GM19239 (cell line): Measurements from ENCODE around the gene ASIC3.
A peak's percentile ranks its signal among the peaks of the same experiment; 100 is the strongest.

Experiments used
- DNase-seq: peaks from one replicate; pipeline ENCODE4 v3.0.0; 2011; ENCODE audit warnings: low spot score; ENCODE audit not compliant: insufficient read length
- FAIRE-seq: peaks from 2 replicates; lab custom pipeline; 2011; peaks lifted over from hg19 to GRCh38; lab: Jason Lieb, UNC

ASIC3 gene

GRCh38 chr7:151082141-151083070, 34.1 kb downstream of the ASIC3 start:
- no peak for DNase-seq

DNA sequence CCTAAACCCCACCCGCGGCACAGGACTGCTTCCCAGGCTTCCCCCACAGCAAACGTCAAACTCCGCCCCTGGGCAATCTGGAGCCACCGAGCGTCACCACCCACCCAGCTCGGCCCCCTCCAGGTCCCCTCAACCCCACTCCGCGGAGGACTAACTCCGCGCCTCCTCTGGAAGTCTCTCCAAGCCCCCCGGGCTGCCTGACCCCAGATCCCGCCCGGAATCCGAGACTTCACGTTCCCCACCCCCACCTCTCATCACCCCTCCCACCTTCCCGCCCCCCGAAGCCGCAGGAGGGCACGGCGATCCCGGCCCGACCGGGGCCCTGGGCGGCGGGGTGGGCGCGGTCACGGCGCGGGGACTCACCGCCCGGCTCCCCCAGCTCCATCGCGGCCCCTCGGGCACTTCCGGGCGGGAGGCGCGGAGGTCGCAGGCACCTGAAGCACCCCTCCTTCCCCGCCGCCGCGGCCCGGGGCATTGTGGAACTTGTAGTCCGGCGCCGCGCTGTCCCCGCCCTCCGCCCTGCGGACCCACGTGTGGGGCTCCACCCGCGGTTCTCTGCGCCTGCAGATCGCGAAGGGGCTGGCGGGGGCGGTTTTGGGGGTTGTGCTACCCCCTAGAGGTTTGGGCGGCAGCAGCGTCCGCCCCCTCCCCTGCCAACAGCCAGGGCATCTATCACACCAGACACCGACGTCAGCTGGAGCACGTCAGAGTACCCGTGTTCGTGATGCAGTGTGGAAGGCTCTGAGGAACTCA, 34.9 kb downstream of the ASIC3 start, which contains the start of gene TMUB1:
TSS of gene TMUB1 (minus strand) at position 423 of the 753 bp plus-strand sequence. CDS start 930 bp downstream, outside the sequence.
- DNase-seq (peak; percentile 77), FAIRE-seq (peak; percentile 73)

More at GRCh38 chr7:151082141-151083070, 34.1 kb downstream of the ASIC3 start:
- FAIRE-seq: peak; percentile 53

DNA sequence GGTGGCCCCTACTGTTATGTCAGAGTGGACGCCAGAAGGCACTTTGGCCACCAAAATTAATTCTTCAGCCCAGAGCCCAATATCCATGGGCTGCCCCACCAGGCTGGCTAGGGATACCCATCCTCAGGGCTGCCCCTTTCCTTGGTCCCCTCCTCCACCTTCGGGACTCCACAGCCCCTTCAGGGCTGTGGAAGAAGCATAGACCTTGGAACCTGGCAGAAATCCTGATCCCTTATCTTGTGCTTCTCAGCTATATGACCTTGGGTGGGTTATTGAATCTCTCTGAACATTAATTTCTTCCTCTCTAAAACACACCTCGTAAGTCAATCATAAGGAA, 35.5 kb downstream of the ASIC3 start:
- DNase-seq: no peak
- no peak for FAIRE-seq

GRCh38 chr7:151085329-151085690, 37.0 kb downstream of the ASIC3 start:
- DNase-seq (no peak), FAIRE-seq (no peak)

GRCh38 chr7:151085691-151086620, 37.6 kb downstream of the ASIC3 start, which contains the start of gene AGAP3:
Gene AGAP3 (plus strand): TSS chr7:151086475. CDS start chr7:151086742, 267 bp downstream.
- peak; percentile 94 for DNase-seq

GRCh38 chr7:151086802-151087244, 38.5 kb downstream of the ASIC3 start:
- no peak for FAIRE-seq
- peak; percentile 48 for DNase-seq

More at GRCh38 chr7:151085691-151086620, 37.6 kb downstream of the ASIC3 start, which contains the start of gene AGAP3:
- FAIRE-seq: peak; percentile 53

- peak; percentile 51 for DNase-seq
Measured at GRCh38 chr7:151087245-151088018, 39.1 kb downstream of the ASIC3 start.

GRCh38 chr7:151088019-151088855, 39.9 kb downstream of the ASIC3 start:
- DNase-seq: no peak
- no peak for FAIRE-seq

More at GRCh38 chr7:151087245-151088018, 39.1 kb downstream of the ASIC3 start:
- FAIRE-seq: peak; percentile 51

DNA sequence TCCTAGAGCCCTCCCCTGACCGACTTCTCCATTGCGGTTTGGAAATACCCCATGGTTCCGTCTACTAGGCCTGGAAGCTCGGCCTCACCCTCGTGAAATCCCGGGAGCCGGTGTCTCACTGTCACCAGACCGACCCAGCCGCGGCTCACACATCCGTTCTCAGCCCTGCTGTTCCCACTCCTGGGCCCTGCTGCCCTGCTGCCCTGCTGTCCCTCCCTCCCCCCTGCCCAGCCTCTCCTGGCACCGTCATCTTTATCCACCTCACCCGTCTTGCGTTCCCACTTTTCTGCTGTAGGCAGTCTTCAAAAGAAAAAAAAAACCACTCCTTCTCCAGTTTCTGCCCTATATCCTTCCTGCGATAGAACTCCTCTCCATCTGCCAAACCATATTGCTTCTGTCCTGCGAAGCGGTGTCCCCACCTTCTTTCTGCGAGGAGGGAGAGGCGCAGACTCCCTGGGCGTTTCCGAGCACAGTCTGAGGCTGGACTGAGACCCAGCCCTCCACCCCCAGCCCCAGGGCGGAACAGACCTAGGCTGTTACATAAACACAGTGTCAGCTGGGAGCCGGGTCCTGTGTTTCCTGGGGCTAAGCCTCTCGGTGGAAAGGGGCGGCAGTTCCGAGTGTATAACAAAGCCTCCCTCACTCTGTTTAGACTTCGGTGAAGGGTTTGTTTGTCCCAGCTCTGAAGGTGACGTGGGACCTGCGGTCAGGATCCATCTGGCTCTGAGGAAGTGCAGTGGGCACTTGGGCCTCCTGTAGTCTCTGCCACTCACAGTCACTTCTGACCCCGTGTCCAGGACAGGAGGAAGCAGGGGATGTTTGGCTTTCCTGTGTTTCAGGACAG, 40.7 kb downstream of the ASIC3 start:
- DNase-seq (no peak), FAIRE-seq (no peak)

DNA sequence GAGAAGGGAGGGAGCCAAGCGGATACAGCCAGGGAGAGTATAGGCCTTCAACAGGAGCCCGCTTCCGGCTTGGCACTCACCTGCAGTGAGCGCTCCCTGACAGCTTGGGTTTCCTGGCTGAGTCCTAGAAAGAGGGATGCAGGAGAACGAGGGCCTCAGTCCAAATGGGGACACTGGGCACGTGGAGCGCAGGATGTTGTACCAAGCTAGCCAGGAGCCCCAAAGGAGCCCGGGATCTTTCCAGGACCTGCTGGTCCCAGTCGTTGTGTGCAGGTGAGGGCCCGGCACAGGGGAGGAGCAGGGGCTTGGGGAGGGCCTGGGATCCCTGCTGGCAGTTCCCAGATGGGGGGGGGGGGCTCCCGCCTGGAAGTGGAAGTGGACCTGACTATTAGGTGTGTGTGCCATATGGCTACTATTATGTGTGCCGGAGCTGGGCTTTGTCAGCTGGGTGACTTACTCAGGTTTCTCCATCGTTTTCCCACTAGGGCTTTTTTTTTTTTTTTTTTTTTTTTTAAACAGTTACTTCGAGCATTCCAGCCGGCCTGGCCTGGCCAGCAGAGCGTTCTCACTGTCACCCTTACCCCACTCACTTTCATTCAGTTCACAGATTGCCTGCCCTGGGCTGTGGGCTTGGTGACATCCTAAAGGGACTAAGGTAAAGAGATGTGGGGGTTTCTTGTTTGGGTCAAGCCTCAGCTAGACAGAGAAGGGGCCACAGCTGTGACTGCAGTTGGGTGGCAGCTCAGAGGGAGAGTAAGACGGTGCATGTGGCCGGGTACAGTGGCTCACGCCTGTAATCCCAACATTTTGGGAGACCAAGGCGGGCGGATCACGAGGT, 41.8 kb downstream of the ASIC3 start:
- DNase-seq: no peak
- no peak for FAIRE-seq

- no peak for FAIRE-seq
- DNase-seq: no peak
Measured at GRCh38 chr7:151091003-151091402, 42.7 kb downstream of the ASIC3 start.

DNA sequence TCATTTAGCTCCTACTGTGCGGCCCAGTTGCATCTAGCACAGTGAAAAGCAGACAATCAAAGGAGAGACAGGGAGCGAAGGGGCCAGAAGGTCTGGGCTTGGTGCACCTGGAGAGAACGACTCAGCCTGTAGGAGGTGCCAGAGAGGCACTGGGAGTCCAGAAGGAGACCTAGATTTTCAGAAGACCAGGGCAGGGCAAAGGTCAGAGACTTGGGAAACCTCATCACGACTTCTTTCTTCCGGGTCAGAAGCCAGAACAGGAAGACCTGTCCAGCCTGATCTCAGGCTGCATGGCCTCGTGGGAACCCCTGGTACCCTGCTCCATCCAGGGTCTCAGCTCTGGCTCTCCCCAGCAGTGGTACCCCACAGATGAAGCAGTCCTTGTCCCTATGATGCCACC, 43.1 kb downstream of the ASIC3 start:
- FAIRE-seq (no peak), DNase-seq (no peak)

DNA sequence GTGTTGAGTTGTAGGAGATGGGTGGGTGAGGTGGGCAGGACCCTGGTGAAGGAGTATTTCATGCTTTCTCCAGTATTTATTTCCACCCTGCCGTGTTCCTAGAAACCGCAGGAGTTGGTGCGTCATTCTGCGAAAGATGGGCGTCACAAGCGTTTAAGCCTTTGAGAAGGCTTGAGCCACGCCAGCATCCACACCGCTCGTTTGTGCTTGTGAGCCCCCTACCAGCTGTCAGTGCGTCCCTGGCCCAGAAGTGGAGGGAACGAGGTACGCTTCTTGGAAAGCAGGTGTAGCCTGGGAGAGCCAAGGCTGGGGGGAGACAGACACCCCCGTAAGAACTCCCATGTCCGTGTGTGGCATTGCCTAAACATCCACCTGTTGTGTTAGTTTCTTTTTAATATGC, 43.7 kb downstream of the ASIC3 start:
- DNase-seq (no peak), FAIRE-seq (no peak)

DNA sequence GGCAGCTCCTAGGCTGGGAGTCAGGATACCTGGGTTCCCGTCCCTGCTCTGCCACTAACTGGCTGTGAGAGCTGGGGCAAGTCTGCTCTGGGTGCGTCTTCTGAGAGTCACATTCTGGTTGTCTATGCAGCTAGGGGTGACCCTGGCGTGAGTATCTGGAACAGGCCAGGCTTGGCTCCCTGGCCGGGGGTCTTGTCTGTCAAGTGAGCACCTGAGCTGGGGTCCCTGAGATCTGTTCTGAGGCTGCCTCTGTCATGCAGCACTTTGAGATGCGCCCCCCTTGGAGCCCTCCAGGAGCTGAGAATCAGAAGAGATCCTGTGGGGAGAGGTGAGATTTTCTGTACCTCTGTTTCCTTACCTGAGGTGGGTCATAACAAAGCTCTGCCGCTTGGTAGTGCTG, 45.4 kb downstream of the ASIC3 start:
- no peak for FAIRE-seq
- no peak for DNase-seq

DNA sequence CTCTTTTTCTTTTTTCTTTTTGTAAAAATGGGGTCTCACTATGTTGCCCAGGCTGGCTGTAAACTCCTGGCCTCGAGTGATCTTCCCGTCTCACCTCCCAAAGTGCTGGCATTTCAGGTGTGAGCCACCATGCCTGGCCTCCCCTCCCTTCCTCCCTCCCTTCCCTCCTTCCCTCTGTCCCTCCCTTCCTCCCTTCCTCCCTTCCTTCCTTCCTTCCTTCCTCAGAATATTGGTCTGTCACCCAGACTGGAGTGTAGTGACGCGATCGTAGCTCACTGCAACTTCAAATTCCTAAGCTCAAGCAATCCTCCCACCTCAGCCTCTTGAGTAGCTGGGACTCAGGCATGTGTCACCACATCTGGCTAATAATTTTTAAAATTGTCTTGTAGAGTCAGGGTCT, 46.3 kb downstream of the ASIC3 start:
- FAIRE-seq: no peak
- DNase-seq: no peak

GRCh38 chr7:151095123-151095797, 46.9 kb downstream of the ASIC3 start:
- FAIRE-seq (no peak), DNase-seq (no peak)
